Cardiac fibroblast (primary cell): ENCODE measurements around the gene LDLRAD3.

ENCODE experiments used
- DNase-seq, 2 donors: peaks; one replicate each; pipeline versions ENCODE4 v3.0.0 to v3.0.0-alpha.2; 2010; ENCODE audit warnings: low read depth in 2 of 2
- H3K4me3 ChIP-seq, 2 donors: replicated peaks in 1 of 2; 1 replicate in 1 of 2; 2 replicates in 1 of 2; pipeline ENCODE4 v1.5.1; 2011; ENCODE audit warnings: low read depth in 2 of 2, low read length in 2 of 2, mild to moderate bottlenecking in 2 of 2, moderate library complexity in 1 of 2
- TF ChIP-seq, protein P1 (sequence below): IDR thresholded peaks from one replicate; pipeline ENCODE4 v1.5.1; 2011; ENCODE audit warnings: low read depth, mild to moderate bottlenecking, low read length, inconsistent platforms

The LDLRAD3 gene

DNA sequence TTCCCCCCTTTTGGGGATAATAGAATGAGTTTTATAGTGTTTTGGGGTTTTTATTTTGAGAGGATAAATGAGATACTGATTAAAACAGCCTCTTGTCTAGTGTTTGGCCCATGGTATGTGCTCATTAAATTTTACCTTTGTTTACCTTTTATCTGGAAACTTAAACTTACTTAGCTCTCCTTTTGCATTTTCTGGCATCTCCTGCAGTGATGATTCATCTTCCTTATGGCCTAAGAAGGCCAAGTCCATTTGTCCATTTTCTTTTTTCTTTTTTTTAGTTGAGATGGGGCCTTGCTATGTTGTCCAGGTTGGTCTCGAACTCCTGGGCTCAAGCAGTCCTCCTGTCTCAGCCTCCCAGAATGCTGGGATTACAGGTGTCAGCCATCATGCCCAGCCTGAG, 189.1 kb downstream of the LDLRAD3 start:
- no peak overlapping the region for H3K4me3 ChIP-seq
- DNase-seq = peak in 1 of 2 donors; percentile 48
- TF ChIP-seq, protein P1, sequence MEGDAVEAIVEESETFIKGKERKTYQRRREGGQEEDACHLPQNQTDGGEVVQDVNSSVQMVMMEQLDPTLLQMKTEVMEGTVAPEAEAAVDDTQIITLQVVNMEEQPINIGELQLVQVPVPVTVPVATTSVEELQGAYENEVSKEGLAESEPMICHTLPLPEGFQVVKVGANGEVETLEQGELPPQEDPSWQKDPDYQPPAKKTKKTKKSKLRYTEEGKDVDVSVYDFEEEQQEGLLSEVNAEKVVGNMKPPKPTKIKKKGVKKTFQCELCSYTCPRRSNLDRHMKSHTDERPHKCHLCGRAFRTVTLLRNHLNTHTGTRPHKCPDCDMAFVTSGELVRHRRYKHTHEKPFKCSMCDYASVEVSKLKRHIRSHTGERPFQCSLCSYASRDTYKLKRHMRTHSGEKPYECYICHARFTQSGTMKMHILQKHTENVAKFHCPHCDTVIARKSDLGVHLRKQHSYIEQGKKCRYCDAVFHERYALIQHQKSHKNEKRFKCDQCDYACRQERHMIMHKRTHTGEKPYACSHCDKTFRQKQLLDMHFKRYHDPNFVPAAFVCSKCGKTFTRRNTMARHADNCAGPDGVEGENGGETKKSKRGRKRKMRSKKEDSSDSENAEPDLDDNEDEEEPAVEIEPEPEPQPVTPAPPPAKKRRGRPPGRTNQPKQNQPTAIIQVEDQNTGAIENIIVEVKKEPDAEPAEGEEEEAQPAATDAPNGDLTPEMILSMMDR = no peak

DNA sequence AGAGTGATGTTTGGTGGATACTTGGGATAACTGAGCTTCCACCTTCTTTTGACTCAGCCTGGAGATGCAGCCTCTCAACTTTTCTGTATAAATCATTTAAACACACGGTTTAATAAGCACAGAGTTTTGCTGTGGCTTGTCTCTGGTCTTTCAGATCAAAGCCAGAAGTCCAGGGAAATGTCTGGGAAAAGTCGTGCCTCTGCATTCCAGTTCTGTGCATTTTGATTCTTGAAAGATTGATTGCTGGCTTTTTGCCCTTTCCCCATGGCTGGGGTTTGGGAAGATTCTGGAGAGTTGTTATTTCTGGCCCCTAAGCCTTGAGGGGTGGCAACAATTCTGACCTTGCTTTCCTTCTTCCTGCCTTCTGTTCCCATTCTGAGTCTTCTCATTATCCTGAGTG, 191.2 kb downstream of the LDLRAD3 start:
- TF ChIP-seq, protein P1 = no peak
- DNase-seq = no peak

GRCh38 chr11:36139767-36140166, 195.9 kb downstream of the LDLRAD3 start:
- DNase-seq = no peak

More for the DNA sequence above, 191.2 kb downstream of the LDLRAD3 start:
- no peak overlapping the region for H3K4me3 ChIP-seq

GRCh38 chr11:36141196-36141953, 197.5 kb downstream of the LDLRAD3 start:
- no peak for DNase-seq
- H3K4me3 ChIP-seq = no peak overlapping the region
- TF ChIP-seq, protein P1 = no peak

More at GRCh38 chr11:36139767-36140166, 195.9 kb downstream of the LDLRAD3 start:
- TF ChIP-seq, protein P1 = no peak
- no peak overlapping the region for H3K4me3 ChIP-seq

- TF ChIP-seq, protein P1 = no peak
- no peak overlapping the region for H3K4me3 ChIP-seq
- DNase-seq = no peak
Observed at GRCh38 chr11:36141956-36142355, 198.1 kb downstream of the LDLRAD3 start.

GRCh38 chr11:36142439-36142838, 198.6 kb downstream of the LDLRAD3 start:
- TF ChIP-seq, protein P1 = no peak
- no peak for DNase-seq
- H3K4me3 ChIP-seq = no peak overlapping the region
